ENCODE measurements around the gene PTPRT. TPM values are rescaled to one million over a fixed set of nuclear protein-coding genes. Genes with fewer than 3 reads are reported as not detected.

The PTPRT gene
- total RNA-seq, 1 experiment from 2014 or later = not detected

GRCh38 chr20:42485556-42485955, 704.1 kb downstream of the PTPRT start:
- Histone ChIP-seq H3K36me3 (ENCODE audit: control insufficient read depth in 1 of 2, insufficient read depth in 2 of 2, low read length in 2 of 2) (no peaks in the 10 kb centered on the region), H3K4me1 (ENCODE audit: control insufficient read depth in 1 of 2, insufficient read depth in 2 of 2, low read length in 2 of 2) (no peaks in the 10 kb centered on the region), H3K9me3 (ENCODE audit: control insufficient read depth in 1 of 2, insufficient read depth in 1 of 2, low read depth in 1 of 2, low read length in 2 of 2) (peaks cover 0 to 23% of the 10 kb centered on the region in 2 experiments; a peak in 2 of 4 replicates), H3K27ac (ENCODE audit: low read depth, low read length) (no peak overlapping the region), H3K4me2 (ENCODE audit: low read length) (no peak overlapping the region), H2AFZ (ENCODE audit: low read depth, low read length, poor library complexity, severe bottlenecking) (no peak overlapping the region), H4K20me1 (ENCODE audit: insufficient read depth) (no peaks in the 10 kb centered on the region), H3K9me2 (ENCODE audit: insufficient read depth) (no peaks in the 10 kb centered on the region), H3K4me3 (replicated peaks in 1 of 2; ENCODE audit: low read depth in 1 of 2, low read length in 2 of 2) (no peak overlapping the region), H3K79me2 (ENCODE audit: insufficient read depth, low read length) (no peaks in the 10 kb centered on the region), H3K27me3 (ENCODE audit: insufficient read depth, low read length) (no peaks in the 10 kb centered on the region), H3K9ac (ENCODE audit: low read length) (no peak overlapping the region)
- BruUV-seq (replicated peaks) = no TSS peak
- ATAC-seq (no peak), DNase-seq (ENCODE audit: low read depth, low spot score) (no peak)
- ChIA-PET POLR2A (no interaction called here), CTCF (no interaction called here), RAD21 (ENCODE audit: low non-redundant PET in 1 of 2, low total read pairs in 2 of 2, uncharacterized antibody in 2 of 2, unreplicated experiment in 2 of 2) (no interaction called here)
- intact Hi-C loops (cut with micrococcal nuclease) = no loop called here
- TF ChIP-seq CTCF (IDR thresholded peaks at IDR 0.05 in 2 of 3, conservative IDR thresholded peaks at IDR 0.05 in 1 of 3; ENCODE audit: borderline replicate concordance in 1 of 3, insufficient read depth in 1 of 3, low read depth in 2 of 3, low read length in 2 of 3) = no peak
- TF ChIP-seq TCF7L2 (IDR thresholded peaks at IDR 0.05; ENCODE audit: borderline replicate concordance, extremely low read depth, insufficient read depth, insufficient read length) = no peak
- no peak for TF ChIP-seq CEBPB (IDR thresholded peaks at IDR 0.05; ENCODE audit: low read depth)
- no peak for TF ChIP-seq EZH2 (IDR thresholded peaks at IDR 0.05)
- no peak for TF ChIP-seq YY1 (IDR thresholded peaks at IDR 0.05; ENCODE audit: extremely low read depth, insufficient replicate concordance, low read depth, low read length)

- no peaks in the 10 kb centered on the region for H3K4me1 ChIP-seq (ENCODE audit: control insufficient read depth in 1 of 2, insufficient read depth in 2 of 2, low read length in 2 of 2)
- RAD21 ChIA-PET (ENCODE audit: low non-redundant PET in 1 of 2, low total read pairs in 2 of 2, uncharacterized antibody in 2 of 2, unreplicated experiment in 2 of 2) = no interaction called here
- H4K20me1 ChIP-seq (ENCODE audit: insufficient read depth) = no peaks in the 10 kb centered on the region
- no peak overlapping the region for H2AFZ ChIP-seq (ENCODE audit: low read depth, low read length, poor library complexity, severe bottlenecking)
- H3K4me2 ChIP-seq (ENCODE audit: low read length) = no peak overlapping the region
- no peak for DNase-seq (ENCODE audit: low read depth, low spot score)
- no peaks in the 10 kb centered on the region for H3K79me2 ChIP-seq (ENCODE audit: insufficient read depth, low read length)
- H3K36me3 ChIP-seq (ENCODE audit: control insufficient read depth in 1 of 2, insufficient read depth in 2 of 2, low read length in 2 of 2) = no peaks in the 10 kb centered on the region
- H3K4me3 ChIP-seq (replicated peaks in 1 of 2; ENCODE audit: low read depth in 1 of 2, low read length in 2 of 2) = no peak overlapping the region
- intact Hi-C loops (cut with micrococcal nuclease) = no loop called here
- POLR2A ChIA-PET = no interaction called here
- no peak overlapping the region for H3K27ac ChIP-seq (ENCODE audit: low read depth, low read length)
- H3K9ac ChIP-seq (ENCODE audit: low read length) = no peak overlapping the region
- H3K9me3 ChIP-seq (ENCODE audit: control insufficient read depth in 1 of 2, insufficient read depth in 1 of 2, low read depth in 1 of 2, low read length in 2 of 2) = peaks cover 0 to 21% of the 10 kb centered on the region in 2 experiments; a peak in 2 of 4 replicates
- no peak for ATAC-seq
- TF ChIP-seq SIN3A (IDR thresholded peaks at IDR 0.05; ENCODE audit: low read depth) = no peak
- no peak for TF ChIP-seq YY1 (IDR thresholded peaks at IDR 0.05; ENCODE audit: extremely low read depth, insufficient replicate concordance, low read depth, low read length)
- no peak for TF ChIP-seq ZBTB33 (IDR thresholded peaks at IDR 0.05; ENCODE audit: extremely low read depth, insufficient replicate concordance, low read length)
- TF ChIP-seq ZFX (IDR thresholded peaks at IDR 0.05) = no peak
- TF ChIP-seq ATF3 (IDR thresholded peaks at IDR 0.05) = no peak
- no peak for TF ChIP-seq JUND (IDR thresholded peaks at IDR 0.05)
- no peak for TF ChIP-seq FOSL1 (IDR thresholded peaks at IDR 0.05; ENCODE audit: low read depth)
- TF ChIP-seq POLR2A (IDR thresholded peaks at IDR 0.05; ENCODE audit: borderline replicate concordance, extremely low read depth, insufficient read depth, insufficient read length) = no peak
- TF ChIP-seq ELF1 (IDR thresholded peaks at IDR 0.05; ENCODE audit: borderline replicate concordance, low read depth) = no peak
- no peak for TF ChIP-seq TCF7L2 (IDR thresholded peaks at IDR 0.05; ENCODE audit: borderline replicate concordance, extremely low read depth, insufficient read depth, insufficient read length)
- no peak for TF ChIP-seq EZH2 (IDR thresholded peaks at IDR 0.05)
- TF ChIP-seq RAD21 (IDR thresholded peaks at IDR 0.05; ENCODE audit: low read depth) = no peak
- no peak for TF ChIP-seq CBX3 (IDR thresholded peaks at IDR 0.05; ENCODE audit: low read depth)
- no peak for TF ChIP-seq POLR2AphosphoS5 (IDR thresholded peaks at IDR 0.05; ENCODE audit: low read depth, low read length)
- H3K9me2 ChIP-seq (ENCODE audit: insufficient read depth) = no peaks in the 10 kb centered on the region
- BruUV-seq (replicated peaks) = no TSS peak
- H3K27me3 ChIP-seq (ENCODE audit: insufficient read depth, low read length) = no peaks in the 10 kb centered on the region
- CTCF ChIA-PET = no interaction called here
Measured at GRCh38 chr20:42484790-42485375, 704.8 kb downstream of the PTPRT start.

Measured in HCT116 (cell line).